Inflammatory macrophage treated with lipopolysaccharide for 4 hours (primary cell): ENCODE measurements around the gene DROSHA.
"Not testable (repeated sequence)": the region's sequence is repeated elsewhere in the genome, so short reads cannot be mapped to it uniquely, and the experiment has no call there.

ENCODE experiments used
- DNase-seq: peaks from one replicate; pipeline ENCODE4 v3.0.0-alpha.2; 2020

Gene DROSHA

DNA sequence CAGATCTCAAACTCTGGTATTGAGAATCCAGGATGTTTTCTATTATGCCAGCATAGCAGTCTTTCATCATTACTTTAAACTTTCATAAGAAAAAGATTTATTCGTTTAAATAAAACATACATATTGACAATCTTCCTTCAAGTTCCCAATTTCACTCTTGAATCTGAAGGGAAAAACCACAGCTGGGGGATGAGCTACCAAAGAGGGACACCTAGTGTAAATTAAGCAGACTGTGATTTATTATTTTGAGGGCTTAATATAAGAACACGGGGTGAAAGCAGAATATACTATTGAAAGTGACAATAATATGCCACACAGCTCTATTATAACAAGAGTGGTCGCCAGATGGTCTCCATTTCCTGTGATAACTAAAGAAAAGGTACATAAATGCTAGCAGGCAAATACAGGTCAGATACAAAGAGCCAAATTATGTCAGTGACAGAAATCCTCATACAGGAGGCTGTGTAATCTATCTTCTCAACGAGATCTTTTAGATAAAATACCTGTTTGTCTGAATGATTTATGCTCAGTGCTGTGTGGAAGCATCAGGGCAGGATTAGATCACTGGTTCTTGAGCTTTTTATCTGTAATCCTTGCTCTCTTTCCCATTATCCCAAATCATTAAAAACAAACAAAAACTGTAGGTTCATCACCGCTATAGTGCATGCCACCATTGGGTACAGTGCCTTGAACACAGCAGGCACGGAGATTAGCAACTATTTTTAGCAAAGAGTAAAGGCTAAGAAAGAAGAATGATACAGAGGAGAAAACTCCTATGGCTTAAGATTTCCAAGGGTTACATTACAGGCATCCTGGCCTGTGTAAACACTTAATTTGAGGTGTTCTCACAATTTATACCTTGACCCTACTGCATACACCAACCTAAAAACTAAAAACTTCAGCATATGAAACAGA is 116.6 kb downstream of the DROSHA start:
- no peak for DNase-seq

GRCh38 chr5:31413030-31413812 is 118.7 kb downstream of the DROSHA start:
- no peak for DNase-seq

DNA sequence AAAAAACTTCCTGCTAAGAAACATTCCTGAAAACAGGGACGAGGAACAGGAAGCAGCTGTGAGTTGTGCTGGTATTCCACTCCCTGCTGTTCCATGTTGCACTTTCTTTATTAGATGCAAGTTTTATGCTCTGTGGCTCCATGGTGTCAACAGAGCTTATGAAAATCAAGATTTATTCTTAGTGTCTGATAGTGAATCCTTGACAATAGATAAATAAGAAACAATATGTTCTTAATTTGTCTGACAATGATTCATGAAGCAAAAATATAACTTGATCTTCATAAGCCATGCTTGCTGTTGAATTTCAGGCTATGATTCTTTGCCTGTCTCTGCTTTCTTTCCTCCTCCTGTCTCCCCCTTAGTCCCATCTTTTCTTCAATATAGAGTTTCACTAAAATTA is 119.6 kb downstream of the DROSHA start:
- no peak for DNase-seq

- no peak for DNase-seq
Observed at GRCh38 chr5:31410089-31410488, 121.8 kb downstream of the DROSHA start.

GRCh38 chr5:31408814-31409213 is 123.1 kb downstream of the DROSHA start:
- DNase-seq, result peak; percentile 9

DNA sequence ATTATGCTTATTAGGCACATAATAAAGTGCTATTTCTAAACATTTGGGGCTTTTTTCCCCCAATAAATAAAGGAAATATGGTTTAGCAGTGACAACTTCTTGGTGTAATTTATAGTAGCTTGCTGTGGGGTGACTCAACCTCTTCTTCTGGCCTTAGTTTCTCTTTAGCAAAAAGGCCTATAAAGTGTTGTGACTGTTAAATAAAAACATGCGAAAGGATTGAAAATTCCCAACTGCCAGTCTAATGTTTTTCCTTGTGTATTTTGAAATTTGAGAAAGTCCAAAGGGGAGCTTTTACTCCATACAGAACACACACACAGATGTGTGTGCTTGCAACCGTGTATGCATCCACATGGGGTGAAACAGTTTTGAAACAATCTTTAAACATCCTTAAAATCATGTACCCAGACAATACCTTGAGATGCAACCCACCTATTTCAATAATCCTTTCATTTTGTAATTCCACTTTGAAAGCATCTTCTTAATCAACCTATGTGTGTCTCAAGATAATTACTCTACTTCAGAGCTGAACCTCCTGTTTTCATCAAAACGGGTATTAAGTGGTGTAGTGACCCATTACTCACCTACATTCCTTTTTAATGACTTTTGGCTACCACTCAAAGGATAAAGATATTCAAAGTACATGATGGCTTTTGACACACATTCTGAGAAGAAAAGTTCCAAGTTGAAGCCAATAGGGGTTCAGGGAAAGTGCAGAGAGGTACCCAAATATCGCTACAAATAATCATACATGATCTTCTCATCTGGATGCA is 123.8 kb downstream of the DROSHA start:
- DNase-seq, result no peak

DNA sequence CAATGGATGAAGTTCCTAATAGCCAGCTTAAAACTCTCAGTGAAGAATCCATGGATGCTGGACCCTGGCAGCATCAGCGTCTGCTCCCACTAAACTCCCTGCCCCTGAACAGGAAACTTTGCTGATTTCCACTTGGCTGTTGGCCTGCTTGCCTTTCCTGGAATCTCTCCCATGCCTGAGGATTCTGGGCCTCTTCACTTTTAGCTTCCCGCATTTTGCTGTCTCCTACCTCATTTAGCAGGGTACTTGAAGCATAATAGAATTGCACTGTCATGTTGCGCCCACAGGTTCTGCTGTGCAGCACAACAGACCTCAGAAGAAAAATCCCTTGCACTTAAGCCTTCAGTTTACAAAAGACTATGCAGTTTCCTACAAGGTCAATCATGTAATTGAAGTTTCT is 127.6 kb downstream of the DROSHA start:
- DNase-seq, result no peak

- DNase-seq, result no peak
Observed at GRCh38 chr5:31401691-31402090, 130.2 kb downstream of the DROSHA start.

DNA sequence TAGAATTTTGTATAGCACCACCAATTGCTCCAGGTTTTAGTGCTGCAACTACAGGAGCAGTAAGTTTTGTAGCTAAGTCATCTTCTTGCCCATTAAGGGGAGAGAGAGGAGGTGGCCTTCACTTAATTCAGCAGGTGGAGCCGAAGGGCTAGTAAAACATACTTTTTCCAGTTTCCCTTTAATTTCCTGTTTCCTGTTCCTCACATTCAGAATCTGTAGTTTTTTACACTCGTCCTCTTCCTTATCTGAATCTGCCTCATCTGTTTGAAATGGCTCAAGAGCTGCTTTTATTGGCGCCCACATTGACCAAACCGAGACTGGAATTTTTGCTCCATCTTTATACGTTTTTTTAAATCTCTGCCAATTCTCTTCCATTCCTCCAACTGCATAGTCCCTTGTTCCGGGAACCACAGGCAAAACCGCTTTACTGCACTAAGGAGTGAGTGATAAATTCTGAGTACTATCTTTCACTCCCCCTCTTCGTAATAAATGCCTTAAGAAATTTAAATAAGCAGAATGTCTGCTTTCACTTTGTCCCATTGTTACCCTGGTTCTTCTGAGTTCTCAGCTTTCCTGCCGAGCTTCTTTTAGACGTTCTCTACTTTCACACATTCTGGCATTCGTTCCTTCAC is 133.9 kb downstream of the DROSHA start:
- DNase-seq, result no peak

DNA sequence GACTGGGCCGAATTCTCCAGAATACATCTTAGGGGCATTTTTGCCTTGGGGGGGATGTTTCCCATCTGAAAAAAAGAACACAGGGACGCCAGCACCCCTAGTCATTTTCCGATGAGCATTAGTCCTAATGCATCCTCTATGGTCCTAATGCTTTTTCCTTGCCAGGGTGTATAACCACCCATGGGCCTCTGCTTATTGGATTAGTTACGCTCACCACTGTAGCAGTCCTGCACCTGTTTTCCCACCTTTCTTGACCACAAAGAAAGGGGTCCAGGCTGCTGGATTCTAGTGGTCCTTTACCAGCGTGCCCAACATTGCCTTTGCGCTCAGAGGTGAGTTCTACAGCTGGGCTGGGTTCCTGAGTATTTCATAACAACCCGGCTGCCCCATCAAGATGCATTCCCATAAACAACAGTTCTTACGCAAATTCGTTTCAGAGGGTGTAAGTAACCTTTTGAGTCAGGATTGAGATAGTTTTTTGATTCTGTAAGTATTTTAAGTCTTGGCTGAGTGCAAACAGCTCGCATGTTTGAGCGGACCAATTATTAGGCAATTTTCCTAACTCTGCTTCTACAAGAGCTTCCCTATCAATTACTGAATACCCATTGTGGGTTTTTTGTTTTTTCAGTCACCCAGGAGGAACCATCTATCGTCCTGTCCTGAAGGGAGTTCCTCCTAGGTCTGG is 135.1 kb downstream of the DROSHA start:
- DNase-seq, result no peak

DNA sequence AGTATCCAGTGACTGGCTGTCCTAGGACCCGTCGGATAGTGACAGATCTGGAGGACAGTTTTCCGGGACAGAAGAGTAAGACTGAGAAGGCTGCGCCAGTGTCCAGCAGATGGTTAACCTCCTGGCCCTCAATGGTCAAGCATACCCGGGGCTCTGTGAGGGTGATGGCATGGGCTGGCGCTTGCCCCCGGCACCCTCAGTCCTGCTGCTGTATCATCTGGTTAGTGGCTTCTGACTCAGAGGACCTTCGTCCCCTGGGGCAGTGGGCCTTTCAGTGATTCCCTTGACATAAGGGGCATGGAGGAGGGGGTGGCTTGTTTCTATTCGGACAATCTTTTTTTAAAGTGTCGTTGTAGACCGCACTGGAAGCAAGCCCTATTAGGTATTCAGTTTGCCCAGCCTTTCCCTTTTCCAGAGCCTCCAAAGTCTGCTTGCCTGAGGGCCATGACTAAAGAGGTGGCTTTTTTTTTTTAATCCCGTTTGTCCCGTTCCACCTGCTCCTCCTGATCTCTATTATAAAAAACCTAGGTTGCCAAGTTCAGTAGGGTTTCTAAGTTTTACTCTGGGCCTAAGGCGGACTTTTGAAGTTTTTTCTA is 136.3 kb downstream of the DROSHA start:
- DNase-seq, result not testable (repeated sequence)

DNA sequence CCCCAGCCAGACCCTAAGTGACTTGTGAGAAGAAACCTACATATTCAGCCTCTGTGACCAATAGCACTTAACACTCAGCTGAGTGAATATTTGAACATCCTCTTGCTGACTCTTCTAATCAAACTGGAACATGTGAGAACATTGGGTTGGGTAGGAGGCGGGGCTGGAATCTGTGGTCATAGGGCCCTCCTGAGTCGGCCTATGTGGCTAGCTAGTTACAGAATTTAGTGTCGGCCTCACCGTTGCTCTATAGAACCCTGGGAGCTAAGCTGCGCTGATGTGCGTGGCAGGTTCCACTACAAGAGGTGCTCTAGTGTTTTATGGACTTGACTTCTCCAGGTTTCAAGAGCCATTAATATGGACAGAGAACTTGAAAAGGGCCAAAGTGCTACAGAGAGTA is 138.8 kb downstream of the DROSHA start:
- DNase-seq, result no peak

DNA sequence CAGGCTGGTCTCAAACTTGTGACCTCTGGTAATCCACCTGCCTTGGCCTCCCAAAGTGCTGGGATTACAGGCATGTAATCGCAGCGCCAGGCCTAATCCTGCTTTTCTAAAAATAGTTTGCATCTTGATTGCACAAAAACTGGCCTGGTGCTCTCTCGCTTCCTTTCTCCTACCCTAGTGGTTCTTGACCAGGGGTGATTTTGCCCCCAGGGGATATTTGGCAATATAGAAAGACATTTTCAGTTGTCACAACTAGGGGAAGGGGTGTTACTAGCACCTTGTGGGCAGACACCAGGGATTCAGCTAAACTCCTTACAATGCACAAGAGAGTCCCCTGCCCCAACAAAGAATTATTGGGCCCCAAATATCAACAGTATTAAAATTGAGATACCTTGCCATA is 139.8 kb downstream of the DROSHA start:
- no peak for DNase-seq

- DNase-seq, result no peak
Observed at GRCh38 chr5:31390256-31390655, 141.6 kb downstream of the DROSHA start.

DNA sequence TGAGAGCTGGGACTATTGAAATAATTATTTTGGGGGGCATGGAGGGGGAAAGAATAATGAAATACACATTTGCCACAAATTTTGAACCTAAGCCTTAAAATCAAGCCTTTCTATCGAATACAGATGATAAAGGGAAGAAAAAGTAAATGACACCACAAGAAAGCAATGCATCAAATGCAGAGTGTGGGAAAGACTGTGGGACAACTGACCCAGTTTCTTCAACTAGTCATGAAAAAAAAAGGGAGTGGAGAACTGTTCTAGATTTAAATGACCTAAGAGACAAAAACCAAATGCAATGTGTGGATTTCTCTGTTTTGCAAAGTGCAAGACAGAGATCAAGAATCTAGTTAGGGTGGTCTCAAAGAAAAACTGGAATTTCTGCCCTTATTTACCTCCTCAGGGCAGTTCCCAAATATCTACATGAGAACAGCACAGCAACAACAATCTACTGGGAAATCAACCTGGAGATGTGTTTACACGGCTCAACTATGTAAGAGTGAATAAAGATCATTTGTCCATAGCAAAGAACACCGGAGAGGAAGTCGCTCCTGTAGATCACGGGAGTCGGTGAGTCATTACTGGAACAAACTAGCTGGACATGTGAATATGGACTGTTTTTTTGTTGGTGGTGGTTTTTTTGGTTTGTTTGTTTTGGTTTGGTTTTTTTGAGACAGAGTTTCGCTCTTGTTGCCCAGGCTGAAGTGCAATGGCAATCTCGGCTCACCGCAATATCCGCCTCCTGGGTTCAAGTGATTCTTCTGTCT is 145.9 kb downstream of the DROSHA start:
- DNase-seq, result no peak

DNA sequence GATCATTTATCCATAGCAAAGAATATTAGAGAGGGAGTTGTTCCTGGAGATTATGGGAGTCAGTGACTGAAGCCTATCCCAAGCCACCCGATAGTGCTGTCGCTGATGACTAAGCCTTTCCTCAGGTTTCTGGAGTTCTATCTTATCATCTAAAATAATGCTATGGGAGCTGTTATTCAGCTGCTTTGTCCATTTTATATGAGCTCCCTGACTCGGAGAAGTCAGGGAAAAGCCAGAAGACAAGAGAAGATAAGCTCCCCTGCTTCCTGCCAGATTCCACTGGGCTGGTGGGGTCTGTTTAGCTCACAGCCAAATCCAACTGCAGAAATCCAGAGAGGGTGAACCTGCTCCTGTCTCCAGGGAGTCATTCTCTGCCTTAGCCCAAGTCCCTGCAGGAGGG is 148.2 kb downstream of the DROSHA start:
- DNase-seq, result no peak

GRCh38 chr5:31382051-31382878 is 149.6 kb downstream of the DROSHA start:
- DNase-seq, result no peak

GRCh38 chr5:31381299-31381698 is 150.6 kb downstream of the DROSHA start:
- DNase-seq, result no peak

GRCh38 chr5:31380049-31380448 is 151.8 kb downstream of the DROSHA start:
- no peak for DNase-seq

- DNase-seq, result no peak
Observed at GRCh38 chr5:31378838-31379237, 153.1 kb downstream of the DROSHA start.
